Activated B cell treated with CpG ODN at 0.5 μM for 24 hours (primary cell): ENCODE measurements around the gene FCHSD1. TPM values are rescaled to one million over a fixed set of nuclear protein-coding genes. Genes with fewer than 3 reads are reported as not detected.
"Not testable (repeated sequence)": the region's sequence is repeated elsewhere in the genome, so short reads cannot be mapped to it uniquely, and the experiment has no call there.

ENCODE experiments used
- ATAC-seq: fragments of 200-7000 bp; cut with Tn5 transposase; one replicate; pipeline ENCODE4 v1.10.0; 2021; ENCODE audit warnings: low read depth, mild to moderate bottlenecking, moderate library complexity
- CTCF ChIA-PET: fragments of 350-600 bp; sonication (Branson Sonifier 250); formaldehyde crosslinking; loops from one replicate; lab custom pipeline; 2021; ENCODE audit warnings: antibody characterized with exemption; lab: Charles Lee
- POLR2A ChIA-PET: fragments of 350-600 bp; sonication (Branson Sonifier 250); formaldehyde crosslinking; loops from one replicate; lab custom pipeline; 2021; ENCODE audit warnings: antibody characterized with exemption; lab: Charles Lee
- DNase-seq: peaks from one replicate; pipeline ENCODE4 v3.0.0; 2022
- H3K27ac Mint-ChIP-seq: one replicate; pipeline ENCODE4 v1.8.0; 2020; ENCODE audit warnings: mixed read lengths
- H3K27me3 Mint-ChIP-seq: one replicate; pipeline ENCODE4 v1.8.0; 2021; ENCODE audit warnings: mixed read lengths
- H3K36me3 Mint-ChIP-seq: one replicate; pipeline ENCODE4 v1.8.0; 2021; ENCODE audit warnings: low read depth, mixed read lengths
- H3K4me1 Mint-ChIP-seq: one replicate; pipeline ENCODE4 v1.8.0; 2021; ENCODE audit warnings: mixed read lengths
- H3K4me3 Mint-ChIP-seq: one replicate; pipeline ENCODE4 v1.8.0; 2020; ENCODE audit warnings: mild to moderate bottlenecking, mixed read lengths
- H3K9me3 Mint-ChIP-seq: one replicate; pipeline ENCODE4 v1.8.0; 2020; ENCODE audit warnings: mixed read lengths
- CTCF ChIP-seq: fragments of 200-600 bp; IDR thresholded peaks from one replicate; pipeline ENCODE4 v1.8.0; 2022; ENCODE audit warnings: antibody characterized with exemption, mild to moderate bottlenecking
- intact Hi-C: fragments of 100-400 bp; cut with micrococcal nuclease; formaldehyde crosslinking; loops from one replicate; pipeline ENCODE4 v1.15.1; 2024
- total RNA-seq: library from RNA; stranded (reverse); gene quantifications from 2 replicates; pipeline ENCODE4 v1.2.3, GENCODE V29; 2022

FCHSD1 gene
- total RNA-seq, 1 donor from 2014 or later, result 79.5 TPM

GRCh38 chr5:141617682-141618029 lies 33.6 kb downstream of the FCHSD1 start:
- peaks cover 66% of the 10 kb centered on the region for H3K4me1 Mint-ChIP-seq
- H3K4me3 Mint-ChIP-seq, result peak overlapping the region; percentile 93
- H3K9me3 Mint-ChIP-seq, result no peaks in the 10 kb centered on the region
- DNase-seq (no peak), ATAC-seq (no peak)
- TF ChIP-seq CTCF, result no peak
- ChIA-PET CTCF (interaction anchor here (1.4 to 12.8 kb wide), 5 partner anchors 11 to 351 kb away, joined by 3 to 315 read pairs (median 41); partner anchors contain the start of gene RNF14), POLR2A (interaction anchor here (0.6 to 6.9 kb wide), 9 partner anchors 10 to 494 kb away, joined by 3 to 95 read pairs (median 11); partner anchors contain the start of genes DELE1, FCHSD1, HDAC3 and RELL2)
- H3K36me3 Mint-ChIP-seq, result peaks cover 25% of the 10 kb centered on the region
- H3K27ac Mint-ChIP-seq, result peak overlapping the region; percentile 92
- intact Hi-C loops, result loop anchor here (2.0 to 5.0 kb wide), 3 partner anchors 53 to 297 kb away; partner anchors contain the start of gene TAF7
- no peaks in the 10 kb centered on the region for H3K27me3 Mint-ChIP-seq

GRCh38 chr5:141617128-141617527 lies 34.1 kb downstream of the FCHSD1 start:
- TF ChIP-seq CTCF, result no peak
- peaks cover 28% of the 10 kb centered on the region for H3K36me3 Mint-ChIP-seq
- no peaks in the 10 kb centered on the region for H3K27me3 Mint-ChIP-seq
- H3K4me3 Mint-ChIP-seq, result peak overlapping the region; percentile 93
- POLR2A ChIA-PET, result interaction anchor here (0.6 to 6.9 kb wide), 8 partner anchors 9 to 34 kb away, joined by 3 to 95 read pairs (median 10); partner anchors contain the start of genes FCHSD1, HDAC3 and RELL2
- no peaks in the 10 kb centered on the region for H3K9me3 Mint-ChIP-seq
- DNase-seq (no peak), ATAC-seq (no peak)
- CTCF ChIA-PET, result interaction anchor here (0.7 to 12.8 kb wide), 7 partner anchors 11 to 352 kb away, joined by 3 to 315 read pairs (median 7); partner anchors contain the start of genes HDAC3, RELL2 and RNF14
- H3K27ac Mint-ChIP-seq, result peak overlapping the region; percentile 92
- intact Hi-C loops, result loop anchor here (5.0 kb wide), 1 partner anchor 105 kb away; no protein-coding TSS in a partner anchor
- H3K4me1 Mint-ChIP-seq, result peaks cover 65% of the 10 kb centered on the region

- no peaks in the 10 kb centered on the region for H3K27me3 Mint-ChIP-seq
- intact Hi-C loops, result loop anchor here (5.0 kb wide), 1 partner anchor 104 kb away; no protein-coding TSS in a partner anchor
- DNase-seq, result no peak
- peaks cover 25% of the 10 kb centered on the region for H3K36me3 Mint-ChIP-seq
- peaks cover 68% of the 10 kb centered on the region for H3K4me1 Mint-ChIP-seq
- H3K4me3 Mint-ChIP-seq, result peak overlapping the region; percentile 93
- peak overlapping the region; percentile 92 for H3K27ac Mint-ChIP-seq
- ChIA-PET CTCF (interaction anchor here (0.7 to 12.8 kb wide), 8 partner anchors 10 to 353 kb away, joined by 3 to 315 read pairs (median 6); partner anchors contain the start of genes HDAC3, RELL2 and RNF14), POLR2A (interaction anchor here (0.6 to 6.9 kb wide), 6 partner anchors 8 to 339 kb away, joined by 6 to 95 read pairs (median 14); partner anchors contain the start of genes HDAC3 and RELL2)
- no peaks in the 10 kb centered on the region for H3K9me3 Mint-ChIP-seq
- no peak for TF ChIP-seq CTCF
- ATAC-seq, result no peak
Measured at GRCh38 chr5:141615991-141616720, 35.1 kb downstream of the FCHSD1 start.

- Mint-ChIP-seq H3K4me3 (no peak overlapping the region), H3K27me3 (no peaks in the 10 kb centered on the region), H3K36me3 (peaks cover 27% of the 10 kb centered on the region), H3K4me1 (peaks cover 81% of the 10 kb centered on the region), H3K27ac (peak overlapping the region; percentile 56), H3K9me3 (no peaks in the 10 kb centered on the region)
- intact Hi-C loops, result no loop called here
- ChIA-PET POLR2A (interaction anchor here (0.5 kb wide), 1 partner anchor 345 kb away, joined by 8 read pairs; no protein-coding TSS in a partner anchor), CTCF (interaction anchor here (12.8 kb wide), 1 partner anchor 21 kb away, joined by 315 read pairs; no protein-coding TSS in a partner anchor)
- ATAC-seq (no peak), DNase-seq (no peak)
- no peak for TF ChIP-seq CTCF
Measured at GRCh38 chr5:141613344-141613743, 37.9 kb downstream of the FCHSD1 start.

- ATAC-seq (no peak), DNase-seq (no peak)
- intact Hi-C loops, result no loop called here
- Mint-ChIP-seq H3K9me3 (no peaks in the 10 kb centered on the region), H3K4me1 (peaks cover 80% of the 10 kb centered on the region), H3K27ac (no peak overlapping the region), H3K4me3 (no peak overlapping the region), H3K27me3 (no peaks in the 10 kb centered on the region), H3K36me3 (peaks cover 24% of the 10 kb centered on the region)
- ChIA-PET POLR2A (no interaction called here), CTCF (interaction anchor here (12.8 kb wide), 1 partner anchor 19 kb away, joined by 315 read pairs; no protein-coding TSS in a partner anchor)
- no peak for TF ChIP-seq CTCF
Measured at GRCh38 chr5:141611289-141611688, 39.9 kb downstream of the FCHSD1 start.

- ChIA-PET POLR2A (interaction anchor here (0.6 to 5.7 kb wide), 2 partner anchors 8 to 18 kb away, joined by 3 to 63 read pairs; partner anchors contain the start of gene DIAPH1), CTCF (interaction anchor here (1.5 to 5.2 kb wide), 2 partner anchors 9 to 18 kb away, joined by 4 to 32 read pairs; partner anchors contain the start of gene DIAPH1)
- ATAC-seq, intact Hi-C loops, H3K27me3 Mint-ChIP-seq, H3K9me3 Mint-ChIP-seq, DNase-seq, H3K4me3 Mint-ChIP-seq: not testable (repeated sequence)
- H3K27ac Mint-ChIP-seq, result peak overlapping the region; percentile 32
- H3K4me1 Mint-ChIP-seq, result peaks cover 84% of the 10 kb centered on the region
- peaks cover 24% of the 10 kb centered on the region for H3K36me3 Mint-ChIP-seq
Measured at GRCh38 chr5:141609921-141610320, 41.3 kb downstream of the FCHSD1 start.
